ENCODE results near the gene HOXA4.

DNA sequence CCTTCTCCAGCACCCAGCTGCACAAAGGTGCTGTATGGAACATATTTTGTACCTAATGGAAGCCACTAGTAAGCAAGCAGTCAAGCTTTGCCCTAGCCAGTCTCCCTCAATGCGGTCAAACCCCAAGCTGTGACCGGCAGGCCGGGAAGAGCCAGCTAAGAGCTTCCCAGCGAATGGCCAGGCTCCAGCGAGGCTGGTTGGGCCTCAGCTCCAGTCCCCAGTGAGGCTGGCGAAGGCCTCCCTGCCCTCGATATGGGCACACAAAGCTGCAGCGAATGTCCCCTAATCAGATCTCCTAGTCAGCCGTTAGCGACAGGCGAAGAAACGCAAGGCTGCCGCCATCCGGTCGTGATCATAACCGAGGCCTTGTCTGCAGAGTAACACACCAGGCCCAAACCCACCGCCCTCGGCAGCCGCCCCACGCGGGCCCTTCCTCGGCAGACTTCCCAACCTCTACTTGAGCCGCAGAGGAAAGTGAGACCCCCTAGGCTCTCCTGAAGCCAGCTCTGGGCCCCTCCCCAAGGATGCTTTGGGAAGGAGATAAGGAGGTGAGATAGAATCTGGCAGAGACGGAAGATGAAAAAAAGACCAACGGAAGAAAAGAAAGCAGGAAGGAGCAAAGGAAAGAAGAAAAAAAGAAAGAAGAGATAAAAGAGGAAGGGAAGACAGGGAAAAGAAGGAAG is 37.8 kb upstream of the HOXA4 start:
- TF ChIP-seq MXI1 (IDR thresholded peaks at IDR 0.05; ENCODE audit: borderline replicate concordance, low read depth, low read length) (no peak), MAZ (IDR thresholded peaks at IDR 0.05; ENCODE audit: borderline replicate concordance, low read depth, low read length) (no peak), POLR2A (IDR thresholded peaks at IDR 0.05; ENCODE audit: low read depth, low read length) (no peak), CEBPB (IDR thresholded peaks at IDR 0.05; ENCODE audit: low read depth, low read length) (no peak), SMC3 (IDR thresholded peaks at IDR 0.05; ENCODE audit: low read depth, low read length) (no peak), BHLHE40 (IDR thresholded peaks at IDR 0.05; ENCODE audit: low read depth, low read length) (no peak), RCOR1 (IDR thresholded peaks at IDR 0.05; ENCODE audit: insufficient replicate concordance, low read length) (no peak), MAFK (IDR thresholded peaks at IDR 0.05; ENCODE audit: low read depth, low read length) (no peak), RAD21 (IDR thresholded peaks at IDR 0.05; ENCODE audit: low read length) (no peak), NFE2L2 (IDR thresholded peaks at IDR 0.05; ENCODE audit: low read depth, low read length) (no peak)
- TF ChIP-seq, protein P1, sequence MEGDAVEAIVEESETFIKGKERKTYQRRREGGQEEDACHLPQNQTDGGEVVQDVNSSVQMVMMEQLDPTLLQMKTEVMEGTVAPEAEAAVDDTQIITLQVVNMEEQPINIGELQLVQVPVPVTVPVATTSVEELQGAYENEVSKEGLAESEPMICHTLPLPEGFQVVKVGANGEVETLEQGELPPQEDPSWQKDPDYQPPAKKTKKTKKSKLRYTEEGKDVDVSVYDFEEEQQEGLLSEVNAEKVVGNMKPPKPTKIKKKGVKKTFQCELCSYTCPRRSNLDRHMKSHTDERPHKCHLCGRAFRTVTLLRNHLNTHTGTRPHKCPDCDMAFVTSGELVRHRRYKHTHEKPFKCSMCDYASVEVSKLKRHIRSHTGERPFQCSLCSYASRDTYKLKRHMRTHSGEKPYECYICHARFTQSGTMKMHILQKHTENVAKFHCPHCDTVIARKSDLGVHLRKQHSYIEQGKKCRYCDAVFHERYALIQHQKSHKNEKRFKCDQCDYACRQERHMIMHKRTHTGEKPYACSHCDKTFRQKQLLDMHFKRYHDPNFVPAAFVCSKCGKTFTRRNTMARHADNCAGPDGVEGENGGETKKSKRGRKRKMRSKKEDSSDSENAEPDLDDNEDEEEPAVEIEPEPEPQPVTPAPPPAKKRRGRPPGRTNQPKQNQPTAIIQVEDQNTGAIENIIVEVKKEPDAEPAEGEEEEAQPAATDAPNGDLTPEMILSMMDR (conservative IDR thresholded peaks at IDR 0.05; ENCODE audit: low read depth, low read length), result no peak
- TF ChIP-seq, protein P2, sequence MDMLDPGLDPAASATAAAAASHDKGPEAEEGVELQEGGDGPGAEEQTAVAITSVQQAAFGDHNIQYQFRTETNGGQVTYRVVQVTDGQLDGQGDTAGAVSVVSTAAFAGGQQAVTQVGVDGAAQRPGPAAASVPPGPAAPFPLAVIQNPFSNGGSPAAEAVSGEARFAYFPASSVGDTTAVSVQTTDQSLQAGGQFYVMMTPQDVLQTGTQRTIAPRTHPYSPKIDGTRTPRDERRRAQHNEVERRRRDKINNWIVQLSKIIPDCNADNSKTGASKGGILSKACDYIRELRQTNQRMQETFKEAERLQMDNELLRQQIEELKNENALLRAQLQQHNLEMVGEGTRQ (IDR thresholded peaks at IDR 0.05; ENCODE audit: low read depth, low read length), result no peak

Data from IMR-90 (cell line).